PC-3 (cell line): ENCODE measurements around the gene DUSP18. TPM values are rescaled to one million over a fixed set of nuclear protein-coding genes. Genes with fewer than 3 reads are reported as not detected.

ENCODE experiments used
- ATAC-seq: fragments of 200-7000 bp; cut with Tn5 transposase; 2 replicates; pipeline ENCODE4 v1.9.1; 2020; ENCODE audit warnings: mild to moderate bottlenecking, moderate library complexity
- BruUV-seq: library from RNA; stranded (reverse); fragments of 400-500 nt; replicated peaks from 2 replicates; lab custom pipeline; 2021; lab: Mats Ljungman, UMichigan
- CTCF ChIA-PET: fragments of 300-600 bp; sonication (Branson Sonifier 250); formaldehyde crosslinking; loops from one replicate; lab custom pipeline; 2022; ENCODE audit warnings: antibody characterized with exemption; lab: Charles Lee
- POLR2A ChIA-PET: fragments of 300-600 bp; sonication (Branson Sonifier 250); formaldehyde crosslinking; loops from one replicate; lab custom pipeline; 2022; ENCODE audit warnings: antibody characterized with exemption; ENCODE audit not compliant: unreplicated experiment; lab: Charles Lee
- DNase-seq: peaks from one replicate; pipeline ENCODE4 v3.0.0-alpha.2; 2015
- H2AFZ ChIP-seq: fragments of 300-600 bp; sonication (generic); 2 replicates; pipeline ENCODE4 v1.6.0; 2016; ENCODE audit warnings: antibody characterized with exemption, low read length
- H3F3A ChIP-seq: fragments of 300-600 bp; sonication (generic); one replicate; pipeline ENCODE4 v1.6.0; 2017; ENCODE audit warnings: antibody characterized with exemption, low read length, control low read depth, mild to moderate bottlenecking; ENCODE audit not compliant: unreplicated experiment
- H3K27ac ChIP-seq: fragments of 300-600 bp; sonication (generic); 2 replicates; pipeline ENCODE4 v1.5.1; 2016; ENCODE audit warnings: mild to moderate bottlenecking, low read length
- H3K27me3 ChIP-seq: fragments of 300-600 bp; sonication (generic); 2 replicates; pipeline ENCODE4 v1.6.1; 2016; ENCODE audit warnings: low read length, mixed read lengths
- H3K36me3 ChIP-seq: fragments of 300-600 bp; sonication (generic); 2 replicates; pipeline ENCODE4 v1.6.1; 2016; ENCODE audit warnings: low read depth, mixed run types, low read length, mixed read lengths
- H3K4me1 ChIP-seq: fragments of 300-600 bp; sonication (generic); 2 replicates; pipeline ENCODE4 v1.5.1; 2016; ENCODE audit warnings: low read length; ENCODE audit not compliant: insufficient read depth
- H3K4me2 ChIP-seq: fragments of 300-600 bp; sonication (generic); 2 replicates; pipeline ENCODE4 v1.6.0; 2016; ENCODE audit warnings: low read length
- H3K4me3 ChIP-seq: fragments of 300-600 bp; sonication (generic); 2 replicates; pipeline ENCODE4 v1.5.1; 2016; ENCODE audit warnings: mild to moderate bottlenecking, low read length, mixed read lengths
- H3K79me2 ChIP-seq: fragments of 300-600 bp; sonication (generic); 2 replicates; pipeline ENCODE4 v1.6.1; 2017; ENCODE audit warnings: low read length, mixed read lengths
- H3K9ac ChIP-seq: fragments of 300-600 bp; sonication (generic); 2 replicates; pipeline ENCODE4 v1.6.0; 2016; ENCODE audit warnings: mild to moderate bottlenecking, low read length
- H3K9me2 ChIP-seq: fragments of 300-600 bp; sonication (generic); replicated peaks from 2 replicates; pipeline ENCODE4 v1.6.1; 2016; ENCODE audit warnings: mixed run types, low read length, mixed read lengths
- H3K9me3 ChIP-seq: fragments of 300-600 bp; sonication (generic); 2 replicates; pipeline ENCODE4 v1.6.1; 2016; ENCODE audit warnings: low read length, mixed read lengths
- H4K20me1 ChIP-seq: fragments of 300-600 bp; sonication (generic); 2 replicates; pipeline ENCODE4 v1.6.1; 2016; ENCODE audit warnings: low read length, mixed read lengths
- EZH2 ChIP-seq: fragments of 300-600 bp; sonication (generic); IDR thresholded peaks from one replicate; pipeline ENCODE4 v1.6.1; 2017; ENCODE audit warnings: antibody characterized with exemption, mild to moderate bottlenecking, low read length; ENCODE audit not compliant: unreplicated experiment
- EZH2phosphoT487 ChIP-seq: fragments of 300-600 bp; sonication (generic); IDR thresholded peaks from 2 replicates; pipeline ENCODE4 v1.6.1; 2018; ENCODE audit warnings: mild to moderate bottlenecking, antibody characterized with exemption, low read length, borderline replicate concordance
- intact Hi-C: fragments of 100-400 bp; cut with micrococcal nuclease; formaldehyde crosslinking; loops from 2 replicates; pipeline ENCODE4 v1.9.0; 2023
- total RNA-seq: library from RNA; depleted of rRNA; stranded (reverse); fragments of >200 nt; gene quantifications from 2 replicates; pipeline ENCODE4 v1.2.3, GENCODE V29; 2014
- TF ChIP-seq, protein P1 (sequence below): fragments of 300-600 bp; sonication (generic); conservative IDR thresholded peaks from 2 replicates; pipeline ENCODE4 v1.5.1; 2017; ENCODE audit warnings: antibody characterized with exemption, low read depth, mild to moderate bottlenecking, low read length

The DUSP18 gene
- total RNA-seq, 1 experiment from 2014 or later: 7.7 TPM

DNA sequence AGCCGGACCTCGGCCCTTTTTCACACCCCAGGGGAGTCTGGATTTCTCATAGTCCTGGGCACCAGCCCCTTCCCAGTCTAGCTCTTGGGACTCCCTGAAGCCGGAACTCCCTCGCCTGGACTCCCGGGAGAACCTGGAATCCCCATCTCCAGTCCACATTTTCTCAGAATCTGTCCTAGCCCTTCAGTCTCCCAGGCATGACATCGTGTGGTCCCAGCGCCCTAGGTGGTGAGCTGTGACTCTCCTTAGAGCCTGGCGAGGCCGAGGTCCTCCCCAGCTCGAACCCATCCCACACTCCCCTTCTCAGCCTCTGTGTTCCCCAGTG lies 673 bp upstream of the DUSP18 start:
- H3K4me1 ChIP-seq: peaks cover 13% of the 10 kb centered on the region; the same call in 1 of the 2 replicates
- peak overlapping the region; percentile 98 for H2AFZ ChIP-seq
- H3K36me3 ChIP-seq: no peaks in the 10 kb centered on the region
- POLR2A ChIA-PET: no interaction called here
- no peaks in the 10 kb centered on the region for H3K9me3 ChIP-seq
- H3K9ac ChIP-seq: peak overlapping the region; percentile 76
- H3K4me3 ChIP-seq: peak overlapping the region; percentile 82
- BruUV-seq: no TSS peak
- H3K27me3 ChIP-seq: no peaks in the 10 kb centered on the region
- ATAC-seq (no peak), DNase-seq (no peak)
- H3K9me2 ChIP-seq: no peaks in the 10 kb centered on the region
- TF ChIP-seq, protein P1, sequence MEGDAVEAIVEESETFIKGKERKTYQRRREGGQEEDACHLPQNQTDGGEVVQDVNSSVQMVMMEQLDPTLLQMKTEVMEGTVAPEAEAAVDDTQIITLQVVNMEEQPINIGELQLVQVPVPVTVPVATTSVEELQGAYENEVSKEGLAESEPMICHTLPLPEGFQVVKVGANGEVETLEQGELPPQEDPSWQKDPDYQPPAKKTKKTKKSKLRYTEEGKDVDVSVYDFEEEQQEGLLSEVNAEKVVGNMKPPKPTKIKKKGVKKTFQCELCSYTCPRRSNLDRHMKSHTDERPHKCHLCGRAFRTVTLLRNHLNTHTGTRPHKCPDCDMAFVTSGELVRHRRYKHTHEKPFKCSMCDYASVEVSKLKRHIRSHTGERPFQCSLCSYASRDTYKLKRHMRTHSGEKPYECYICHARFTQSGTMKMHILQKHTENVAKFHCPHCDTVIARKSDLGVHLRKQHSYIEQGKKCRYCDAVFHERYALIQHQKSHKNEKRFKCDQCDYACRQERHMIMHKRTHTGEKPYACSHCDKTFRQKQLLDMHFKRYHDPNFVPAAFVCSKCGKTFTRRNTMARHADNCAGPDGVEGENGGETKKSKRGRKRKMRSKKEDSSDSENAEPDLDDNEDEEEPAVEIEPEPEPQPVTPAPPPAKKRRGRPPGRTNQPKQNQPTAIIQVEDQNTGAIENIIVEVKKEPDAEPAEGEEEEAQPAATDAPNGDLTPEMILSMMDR: no peak
- no peak for TF ChIP-seq EZH2
- no peak for TF ChIP-seq EZH2phosphoT487
- H3K27ac ChIP-seq: no peak overlapping the region
- CTCF ChIA-PET: no interaction called here
- H4K20me1 ChIP-seq: no peaks in the 10 kb centered on the region
- intact Hi-C loops: loop anchor here (10.0 kb wide), 1 partner anchor 86 kb away; no protein-coding TSS in a partner anchor
- H3F3A ChIP-seq: no peaks in the 10 kb centered on the region
- peak overlapping the region; percentile 98 for H3K4me2 ChIP-seq
- no peaks in the 10 kb centered on the region for H3K79me2 ChIP-seq

DNA sequence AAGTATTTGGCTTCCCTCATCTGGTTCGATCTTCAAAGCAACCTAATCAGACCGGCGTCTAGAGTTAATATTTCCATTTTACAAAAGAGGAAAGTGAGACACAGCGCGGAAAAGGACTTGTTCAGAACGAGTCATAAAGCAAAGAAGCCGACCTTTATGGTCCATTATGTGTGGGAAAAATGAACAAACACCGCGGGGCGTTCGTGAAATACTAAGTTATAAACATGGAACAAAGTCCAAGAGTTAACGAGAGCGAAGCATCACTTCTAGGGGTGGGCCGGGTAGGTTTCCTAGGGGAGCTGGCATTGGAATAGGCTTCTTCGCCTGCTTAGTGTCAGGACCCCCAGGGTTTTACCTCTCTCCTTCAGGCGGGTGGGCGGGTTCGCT lies 575 bp downstream of the DUSP18 start:
- H3K9me3 ChIP-seq: no peaks in the 10 kb centered on the region
- no peaks in the 10 kb centered on the region for H3K36me3 ChIP-seq
- H3K79me2 ChIP-seq: no peaks in the 10 kb centered on the region
- ATAC-seq (peak; percentile 4), DNase-seq (no peak)
- no peaks in the 10 kb centered on the region for H3K9me2 ChIP-seq
- POLR2A ChIA-PET: interaction anchor here (0.6 kb wide), 1 partner anchor 299 kb away, joined by 8 read pairs; no protein-coding TSS in a partner anchor
- no peaks in the 10 kb centered on the region for H3F3A ChIP-seq
- CTCF ChIA-PET: no interaction called here
- H3K27me3 ChIP-seq: no peaks in the 10 kb centered on the region
- peak overlapping the region; percentile 98 for H2AFZ ChIP-seq
- peak overlapping the region; percentile 82 for H3K4me3 ChIP-seq
- intact Hi-C loops: loop anchor here (10.0 kb wide), 1 partner anchor 88 kb away; no protein-coding TSS in a partner anchor
- H4K20me1 ChIP-seq: no peaks in the 10 kb centered on the region
- H3K4me2 ChIP-seq: peak overlapping the region; percentile 98
- peaks cover 13% of the 10 kb centered on the region; the same call in 1 of the 2 replicates for H3K4me1 ChIP-seq
- no peak for TF ChIP-seq EZH2phosphoT487
- H3K9ac ChIP-seq: peak overlapping the region; percentile 76
- TSS peak; percentile 55 for BruUV-seq
- no peak overlapping the region for H3K27ac ChIP-seq

DNA sequence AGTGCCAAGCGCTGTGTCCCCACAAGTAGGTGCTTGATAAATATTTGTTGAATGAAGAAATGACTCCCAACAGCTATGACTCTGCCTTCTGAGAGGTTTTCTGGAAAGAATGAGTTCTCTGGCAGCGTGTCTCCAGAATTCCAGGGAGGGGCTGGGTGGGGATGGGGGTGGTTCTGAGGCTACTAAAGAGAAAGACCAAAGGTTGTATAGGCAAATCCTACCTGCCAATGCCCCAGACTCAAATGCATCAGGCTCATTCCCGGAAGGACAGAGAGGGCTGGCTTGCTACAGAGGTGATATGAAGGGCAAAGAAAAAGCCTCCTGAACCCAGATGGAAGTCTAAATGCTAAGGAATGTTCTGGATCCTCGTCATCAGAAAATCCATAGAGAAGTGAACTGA lies 1.9 kb downstream of the DUSP18 start:
- Histone ChIP-seq H3K9me3 (no peaks in the 10 kb centered on the region), H3K79me2 (no peaks in the 10 kb centered on the region), H3K36me3 (no peaks in the 10 kb centered on the region), H3F3A (no peaks in the 10 kb centered on the region), H3K4me2 (no peak overlapping the region), H3K4me3 (no peak overlapping the region), H3K27me3 (no peaks in the 10 kb centered on the region), H2AFZ (no peak overlapping the region), H3K27ac (no peak overlapping the region), H4K20me1 (no peaks in the 10 kb centered on the region), H3K9me2 (no peaks in the 10 kb centered on the region), H3K4me1 (peaks cover 13% of the 10 kb centered on the region; the same call in 1 of the 2 replicates), H3K9ac (no peak overlapping the region)
- ChIA-PET POLR2A (no interaction called here), CTCF (no interaction called here)
- intact Hi-C loops: loop anchor here (10.0 kb wide), 1 partner anchor 89 kb away; no protein-coding TSS in a partner anchor
- no TSS peak for BruUV-seq
- TF ChIP-seq EZH2 (no peak), EZH2phosphoT487 (no peak)
- TF ChIP-seq, protein P1: no peak
- ATAC-seq (no peak), DNase-seq (no peak)
